GM19455 (cell line): ENCODE measurements around the gene LHX6.

Source experiments
- ATAC-seq: cut with Tn5 transposase; IDR thresholded peaks from one replicate; pipeline ENCODE4 v1.9.1; 2021; ENCODE audit not compliant: unreplicated experiment

LHX6 gene

DNA sequence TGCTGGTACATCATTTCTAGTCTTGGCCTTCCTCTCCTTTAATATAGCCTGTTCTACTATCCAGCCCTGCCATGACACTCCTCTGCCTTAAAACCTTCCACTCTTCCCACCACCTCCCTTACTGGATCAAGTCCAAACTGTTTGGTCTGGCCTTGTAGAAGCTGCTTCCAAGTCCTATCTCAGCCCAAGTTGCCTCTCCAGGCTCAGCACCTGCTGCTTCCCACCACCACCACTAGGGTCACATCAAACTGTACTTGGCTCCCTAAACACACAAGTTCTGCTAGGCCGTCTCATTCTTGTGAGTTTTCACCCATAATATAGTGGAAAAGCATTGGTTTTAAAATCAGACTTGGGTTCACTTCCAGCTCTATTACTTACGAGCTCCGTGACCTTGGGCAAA, 70.6 kb downstream of the LHX6 start:
- ATAC-seq = no peak

DNA sequence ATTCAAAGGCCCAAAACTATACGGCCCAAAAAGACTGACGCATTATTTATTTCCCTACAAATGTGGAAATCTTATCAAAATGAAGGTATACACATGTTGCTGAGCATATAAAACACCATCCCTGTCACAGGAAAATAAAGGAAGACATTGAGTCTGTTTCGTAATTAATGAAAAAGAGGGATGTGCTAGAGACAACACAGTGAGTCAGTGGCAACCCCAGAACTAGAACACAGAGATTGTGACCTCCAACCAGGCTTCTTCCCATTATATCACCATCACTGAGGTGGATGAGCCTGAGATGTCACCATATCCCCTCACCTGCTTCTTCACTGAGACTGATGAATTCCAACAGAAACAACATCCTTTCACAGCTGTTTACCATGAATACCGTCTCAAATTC, 73.0 kb downstream of the LHX6 start:
- ATAC-seq = no peak
